Bronchial epithelial cell (primary cell): ENCODE results near the gene URGCP. TPM values are rescaled to one million over a fixed set of nuclear protein-coding genes. Genes with fewer than 3 reads are reported as not detected.
"Not testable (repeated sequence)": the region's sequence is repeated elsewhere in the genome, so short reads cannot be mapped to it uniquely, and the experiment has no call there.

Source experiments
- DNase-seq: peaks from one replicate; pipeline ENCODE4 v3.0.0-alpha.2; 2010; ENCODE audit warnings: low read depth
- FAIRE-seq: peaks from 2 replicates; lab custom pipeline; 2011; peaks lifted over from hg19 to GRCh38; lab: Jason Lieb, UNC
- H3K27me3 ChIP-seq: 2 replicates; pipeline ENCODE4 v1.5.1; 2011; ENCODE audit warnings: low read length; ENCODE audit not compliant: control insufficient read depth, insufficient read depth
- H3K36me3 ChIP-seq: 2 replicates; pipeline ENCODE4 v1.5.1; 2011; ENCODE audit warnings: low read length; ENCODE audit not compliant: control insufficient read depth, insufficient read depth
- H3K4me3 ChIP-seq: 2 replicates; pipeline ENCODE4 v1.5.1; 2011; ENCODE audit warnings: mild to moderate bottlenecking, low read depth, low read length, control low read depth
- total RNA-seq: library from RNA; depleted of rRNA; stranded (reverse); fragments of >200 nt; gene quantifications from 2 replicates; pipeline ENCODE4 v1.2.1, GENCODE V29; 2014
- TF ChIP-seq, protein P1 (sequence below): IDR thresholded peaks from 2 replicates; pipeline ENCODE4 v1.5.1; 2011; ENCODE audit warnings: mild to moderate bottlenecking, moderate library complexity, low read length, control low read depth, inconsistent platforms; ENCODE audit not compliant: insufficient read depth, severe bottlenecking

Gene URGCP
- total RNA-seq, 1 donor from 2014 or later = 31.3 TPM

DNA sequence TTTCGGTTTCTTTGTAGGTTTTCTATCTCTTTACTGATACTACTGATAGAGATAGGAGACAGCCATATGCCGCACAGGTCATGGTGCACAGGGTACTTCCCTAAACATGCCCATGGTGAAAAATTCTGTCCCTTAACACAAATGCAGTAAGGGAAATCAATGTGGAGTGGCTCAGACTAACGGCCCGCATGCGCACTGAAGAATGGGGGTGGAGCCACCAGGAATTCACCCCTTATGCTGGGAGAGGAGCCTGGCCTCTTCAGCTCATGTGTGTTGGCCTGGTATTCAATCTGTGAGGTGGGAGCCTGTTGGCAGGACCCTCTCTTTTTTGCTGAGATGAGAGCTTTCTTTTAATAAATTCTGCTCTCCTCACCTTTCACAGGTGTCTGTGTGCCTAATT, 8.4 kb upstream of the URGCP start:
- DNase-seq (no peak), FAIRE-seq (no peak)
- no peaks in the 10 kb centered on the region for H3K27me3 ChIP-seq
- TF ChIP-seq, protein P1, sequence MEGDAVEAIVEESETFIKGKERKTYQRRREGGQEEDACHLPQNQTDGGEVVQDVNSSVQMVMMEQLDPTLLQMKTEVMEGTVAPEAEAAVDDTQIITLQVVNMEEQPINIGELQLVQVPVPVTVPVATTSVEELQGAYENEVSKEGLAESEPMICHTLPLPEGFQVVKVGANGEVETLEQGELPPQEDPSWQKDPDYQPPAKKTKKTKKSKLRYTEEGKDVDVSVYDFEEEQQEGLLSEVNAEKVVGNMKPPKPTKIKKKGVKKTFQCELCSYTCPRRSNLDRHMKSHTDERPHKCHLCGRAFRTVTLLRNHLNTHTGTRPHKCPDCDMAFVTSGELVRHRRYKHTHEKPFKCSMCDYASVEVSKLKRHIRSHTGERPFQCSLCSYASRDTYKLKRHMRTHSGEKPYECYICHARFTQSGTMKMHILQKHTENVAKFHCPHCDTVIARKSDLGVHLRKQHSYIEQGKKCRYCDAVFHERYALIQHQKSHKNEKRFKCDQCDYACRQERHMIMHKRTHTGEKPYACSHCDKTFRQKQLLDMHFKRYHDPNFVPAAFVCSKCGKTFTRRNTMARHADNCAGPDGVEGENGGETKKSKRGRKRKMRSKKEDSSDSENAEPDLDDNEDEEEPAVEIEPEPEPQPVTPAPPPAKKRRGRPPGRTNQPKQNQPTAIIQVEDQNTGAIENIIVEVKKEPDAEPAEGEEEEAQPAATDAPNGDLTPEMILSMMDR = no peak
- H3K4me3 ChIP-seq = no peak overlapping the region
- peaks cover 3% of the 10 kb centered on the region for H3K36me3 ChIP-seq

DNA sequence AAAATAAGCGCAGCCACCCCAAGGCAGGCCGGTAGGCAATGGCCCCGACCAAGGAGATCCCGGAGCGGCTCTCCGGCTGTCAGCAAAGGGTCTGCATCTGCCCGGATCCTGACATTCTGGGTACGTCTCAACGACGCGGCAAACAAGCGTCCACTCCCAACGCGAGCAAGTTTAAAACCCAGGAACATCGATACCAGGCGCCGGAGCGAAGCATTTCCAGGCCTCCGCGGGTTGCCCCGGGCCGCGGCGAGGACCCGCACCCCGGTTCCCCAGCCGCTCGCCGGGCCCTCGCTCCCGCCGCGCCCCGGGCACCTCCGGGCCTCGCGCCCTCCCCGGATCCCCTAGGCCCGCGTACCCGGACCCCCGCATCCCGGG, 453 bp downstream of the URGCP start:
- H3K27me3 ChIP-seq = no peaks in the 10 kb centered on the region
- TF ChIP-seq, protein P1 = no peak
- DNase-seq (peak; percentile 10), FAIRE-seq (no peak)
- peaks cover 4% of the 10 kb centered on the region for H3K36me3 ChIP-seq
- peak overlapping the region; percentile 66 for H3K4me3 ChIP-seq

DNA sequence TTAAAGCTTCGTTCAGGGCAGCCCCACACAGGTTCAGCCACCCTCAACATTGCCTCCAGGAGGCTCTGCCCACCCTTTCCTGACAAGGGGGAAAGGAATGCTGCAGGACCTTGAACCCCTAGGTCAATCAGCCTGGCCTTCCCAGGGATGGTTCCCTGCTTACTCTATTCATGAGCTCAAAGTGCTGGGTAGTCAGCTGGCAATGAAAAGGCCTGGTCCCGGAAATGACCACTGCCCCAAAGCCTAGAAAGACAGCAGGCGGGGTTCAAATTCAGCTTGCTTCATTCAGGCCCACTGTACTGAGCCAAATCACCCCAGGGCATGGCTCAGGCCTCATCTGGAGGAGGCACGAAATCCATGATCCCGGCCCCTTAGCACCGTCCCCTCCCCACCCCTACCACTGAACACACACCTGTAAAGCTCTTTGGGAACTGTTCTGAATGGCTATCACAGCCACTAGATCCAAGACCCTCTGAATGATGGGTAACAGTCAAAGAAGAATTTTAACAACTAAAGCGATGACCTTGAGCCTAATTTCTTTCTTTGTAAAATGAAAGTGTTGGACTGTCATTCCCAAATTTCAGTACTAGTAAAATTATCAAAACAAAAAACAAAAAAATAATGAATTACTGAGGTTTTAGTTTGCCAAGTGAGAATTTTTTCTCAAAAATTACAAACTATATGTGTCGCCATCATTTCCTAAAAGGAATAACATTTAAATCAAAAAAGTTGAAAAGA, 1.0 kb downstream of the URGCP start:
- DNase-seq (peak; percentile 61), FAIRE-seq (no peak)
- Histone ChIP-seq H3K27me3 (no peaks in the 10 kb centered on the region), H3K4me3 (peak overlapping the region; percentile 66), H3K36me3 (peaks cover 4% of the 10 kb centered on the region)
- TF ChIP-seq, protein P1 = no peak

DNA sequence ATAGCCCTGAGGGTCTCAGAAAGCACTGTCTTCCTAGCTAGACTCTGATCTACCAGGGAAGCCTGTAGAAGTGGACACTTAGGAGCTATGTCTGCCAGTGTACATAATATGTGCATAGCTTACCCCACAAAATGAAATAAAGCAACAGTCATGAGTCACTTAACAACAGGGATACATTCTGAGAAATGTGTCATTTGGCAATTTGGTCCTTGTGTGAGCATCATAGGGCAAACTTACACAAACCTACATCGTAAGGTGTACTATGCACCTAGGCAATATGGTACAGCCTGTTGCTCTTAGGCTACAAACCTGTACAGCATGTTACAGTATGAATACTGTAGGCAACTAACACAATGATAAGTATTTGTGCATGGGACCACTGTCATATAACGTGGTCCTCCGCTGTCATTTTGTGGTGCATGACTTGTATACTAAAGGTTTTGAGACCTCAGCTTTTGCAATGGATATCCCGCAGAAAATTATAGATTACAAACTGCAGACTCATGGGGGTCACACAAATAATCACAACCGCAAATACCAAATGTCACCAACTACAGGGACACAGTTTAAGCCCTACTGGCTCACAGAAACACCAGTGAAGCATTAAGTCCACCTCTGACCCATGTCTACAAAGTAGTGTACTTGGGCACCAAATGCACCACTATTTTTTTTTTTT, 1.7 kb downstream of the URGCP start:
- TF ChIP-seq, protein P1 = no peak
- Histone ChIP-seq H3K4me3 (no peak overlapping the region), H3K36me3 (peaks cover 4% of the 10 kb centered on the region), H3K27me3 (no peaks in the 10 kb centered on the region)
- DNase-seq = peak; percentile 68
- no peak for FAIRE-seq

DNA sequence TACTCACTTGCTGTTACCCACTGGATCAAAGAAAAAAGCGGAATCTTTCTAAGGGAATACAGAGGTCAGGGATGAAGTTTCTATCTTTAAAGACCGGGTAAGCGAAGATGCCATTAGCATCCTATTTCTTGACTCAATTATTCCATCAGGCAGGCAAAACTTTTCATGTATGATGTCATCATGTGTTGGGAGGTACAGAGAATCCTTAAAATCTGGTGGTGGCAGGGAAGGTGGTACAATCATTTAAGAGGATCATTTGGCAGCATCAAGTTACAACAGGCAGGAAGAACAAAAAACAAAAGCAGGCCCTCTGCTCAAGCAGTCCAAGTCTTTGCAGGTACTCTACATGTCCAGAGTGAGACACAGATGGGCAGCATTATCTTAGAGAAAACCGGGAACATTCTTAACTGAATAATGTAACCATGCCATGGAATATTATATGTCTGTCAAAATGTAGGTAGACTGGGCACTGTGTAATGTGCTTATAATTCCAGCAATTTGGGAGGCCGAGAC, 3.8 kb downstream of the URGCP start:
- FAIRE-seq (no peak), DNase-seq (peak; percentile 47)
- no peak overlapping the region for H3K4me3 ChIP-seq
- no peaks in the 10 kb centered on the region for H3K27me3 ChIP-seq
- peaks cover 4% of the 10 kb centered on the region for H3K36me3 ChIP-seq
- TF ChIP-seq, protein P1 = no peak

DNA sequence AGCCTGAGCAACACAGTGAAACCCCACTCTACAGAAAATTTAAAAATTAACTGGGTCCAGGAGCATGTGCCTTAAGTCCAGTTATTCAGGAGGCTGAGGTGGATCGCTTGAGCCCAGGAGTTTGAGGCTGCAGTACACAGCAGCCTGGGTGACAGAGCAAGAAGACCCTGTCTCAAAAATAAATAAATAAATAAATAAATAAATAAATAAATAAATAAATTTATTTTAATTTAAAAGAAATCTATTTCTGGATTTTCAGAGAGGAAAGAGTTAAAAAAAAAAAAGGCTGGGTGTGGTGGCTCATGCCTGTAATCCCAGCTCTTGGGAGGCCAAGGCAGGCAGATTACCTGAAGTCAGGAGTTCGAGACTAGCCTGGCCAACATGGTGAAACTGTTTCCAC, 7.8 kb downstream of the URGCP start:
- H3K36me3 ChIP-seq, H3K4me3 ChIP-seq, FAIRE-seq, H3K27me3 ChIP-seq, DNase-seq: not testable (repeated sequence)
